ENCODE measurements around the gene ALK.

ALK gene

GRCh38 chr2:29160184-29160583, 761.2 kb downstream of the ALK start:
- no peak for DNase-seq (ENCODE audit: low read depth, low spot score)

- no peak for DNase-seq (ENCODE audit: low read depth, low spot score)
Observed at GRCh38 chr2:29159125-29159524, 762.3 kb downstream of the ALK start.

- DNase-seq (ENCODE audit: low read depth, low spot score) = no peak
Observed at GRCh38 chr2:29157131-29157530, 764.3 kb downstream of the ALK start.

GRCh38 chr2:29155578-29155977, 765.8 kb downstream of the ALK start:
- no peak for DNase-seq (ENCODE audit: low read depth, low spot score)

GRCh38 chr2:29154610-29155009, 766.8 kb downstream of the ALK start:
- no peak for DNase-seq (ENCODE audit: low read depth, low spot score)

GRCh38 chr2:29147963-29148362, 773.4 kb downstream of the ALK start:
- DNase-seq (ENCODE audit: low read depth, low spot score) = no peak

- DNase-seq (ENCODE audit: low read depth, low spot score) = no peak
Observed at GRCh38 chr2:29146197-29146596, 775.2 kb downstream of the ALK start.

- DNase-seq (ENCODE audit: low read depth, low spot score) = no peak
Observed at GRCh38 chr2:29143657-29144056, 777.7 kb downstream of the ALK start.

Measured in activated naive CD8-positive, alpha-beta T cell treated with anti-CD3 and anti-CD28 coated beads, Interleukin-2, amount 50 U/mL, for 16 hours (primary cell).